Omental fat pad (tissue), 4 donors: ENCODE data around the gene RHOG. TPM values are rescaled to one million over a fixed set of nuclear protein-coding genes. Genes with fewer than 3 reads are reported as not detected.
A peak's percentile ranks its signal among the peaks of the same experiment; 100 is the strongest.

ENCODE experiments used
- ATAC-seq: fragments of 150-250 bp; one replicate; pipeline ENCODE4 v1.9.1; 2016; ENCODE audit warnings: mild to moderate bottlenecking, moderate library complexity; ENCODE audit not compliant: low FRiP score
- DNase-seq: peaks from one replicate; pipeline ENCODE4 v3.0.0-alpha.2; 2019; ENCODE audit warnings: low spot score
- CTCF ChIP-seq, 3 donors: fragments of 450-650 bp; IDR thresholded peaks; one replicate each; pipeline ENCODE4 v1.5.1; 2016 to 2017; ENCODE audit warnings: antibody characterized with exemption in 3 of 3, mild to moderate bottlenecking in 3 of 3, moderate library complexity in 2 of 3
- total RNA-seq, 4 donors: library from RNA; depleted of rRNA; stranded (reverse); fragments of >200 nt; gene quantifications; one replicate each; pipeline ENCODE4 v1.1.0, GENCODE V29; 2016

RHOG gene
- total RNA-seq, 4 donors from 2014 or later = 53.2 to 90.3 (median 67.8) TPM

GRCh38 chr11:3834664-3835461 lies 5.9 kb downstream of the RHOG start:
- peak; percentile 3 for ATAC-seq
- no peak for TF ChIP-seq CTCF (IDR thresholded peaks at IDR 0.05)
- DNase-seq = no peak

DNA sequence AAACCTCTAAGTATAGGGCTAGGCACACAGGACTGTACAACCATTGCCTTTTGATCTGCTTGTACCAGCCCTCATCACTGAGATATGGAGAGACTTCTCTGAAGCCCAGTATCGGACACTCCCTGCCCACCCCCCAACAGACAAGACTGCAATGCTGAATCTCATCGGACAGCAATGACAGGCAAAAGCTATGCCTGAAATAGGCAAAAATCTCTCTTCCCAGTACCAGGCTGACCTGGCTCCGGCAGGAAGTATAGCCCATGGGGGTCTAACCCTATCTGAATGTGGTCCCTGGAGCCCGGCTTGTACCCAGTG lies 6.5 kb downstream of the RHOG start:
- no peak for DNase-seq

GRCh38 chr11:3833449-3833848 lies 7.3 kb downstream of the RHOG start:
- TF ChIP-seq CTCF (IDR thresholded peaks at IDR 0.05) = no peak
- ATAC-seq = no peak
- no peak for DNase-seq

More for the DNA sequence above, 6.5 kb downstream of the RHOG start:
- no peak for TF ChIP-seq CTCF (IDR thresholded peaks at IDR 0.05)
- ATAC-seq = no peak

GRCh38 chr11:3832816-3833215 lies 7.9 kb downstream of the RHOG start:
- DNase-seq (no peak), ATAC-seq (no peak)
- TF ChIP-seq CTCF (IDR thresholded peaks at IDR 0.05) = no peak

GRCh38 chr11:3831378-3832239 lies 9.2 kb downstream of the RHOG start:
- DNase-seq (no peak), ATAC-seq (no peak)
- TF ChIP-seq CTCF (IDR thresholded peaks at IDR 0.05) = no peak

- ATAC-seq (no peak), DNase-seq (no peak)
- TF ChIP-seq CTCF (IDR thresholded peaks at IDR 0.05) = no peak
Measured at GRCh38 chr11:3830730-3831129, 10.0 kb downstream of the RHOG start.
